Heart right ventricle (tissue), 16 donors: Measurements from ENCODE around the gene NALCN. TPM values are rescaled to one million over a fixed set of nuclear protein-coding genes. Genes with fewer than 3 reads are reported as not detected.

Experiments used
- ATAC-seq, 8 donors: fragments of 200-7000 bp; cut with Tn5 transposase; one replicate each; pipeline ENCODE4 v1.9.1; 2020; ENCODE audit warnings: mild to moderate bottlenecking in 8 of 8, moderate library complexity in 8 of 8, moderate number of reproducible peaks in 1 of 8
- DNase-seq, 2 donors: peaks; one replicate each; pipeline ENCODE4 v3.0.0-alpha.2; 2020
- H3K27ac ChIP-seq, 10 donors: fragments of 200-600 bp; sonication (generic) in 2 of 10; one replicate each; pipeline versions ENCODE4 v1.5.0 to v1.8.0; 2020 to 2022; ENCODE audit warnings: mild to moderate bottlenecking in 3 of 10
- H3K27me3 ChIP-seq, 7 donors: fragments of 200-600 bp; one replicate each; pipeline ENCODE4 v1.8.0; 2021 to 2022; ENCODE audit warnings: mild to moderate bottlenecking in 2 of 7
- H3K36me3 ChIP-seq, 9 donors: fragments of 200-600 bp; sonication (generic) in 1 of 9; one replicate each; pipeline versions ENCODE4 v1.5.0 to v1.8.0; 2020 to 2022; ENCODE audit warnings: mild to moderate bottlenecking in 2 of 9
- H3K4me1 ChIP-seq, 9 donors: fragments of 200-600 bp; sonication (generic) in 1 of 9; one replicate each; pipeline versions ENCODE4 v1.5.0 to v1.8.0; 2020 to 2022; ENCODE audit warnings: mild to moderate bottlenecking in 4 of 9
- H3K4me3 ChIP-seq, 10 donors: fragments of 200-600 bp; sonication (generic) in 2 of 10; one replicate each; pipeline versions ENCODE4 v1.5.0 to v1.8.0; 2020 to 2022; ENCODE audit warnings: mild to moderate bottlenecking in 7 of 10, moderate library complexity in 2 of 10
- H3K9me3 ChIP-seq, 11 donors: fragments of 200-600 bp in 10 of 11; sonication (generic) in 2 of 11; one replicate each; pipeline versions ENCODE4 v1.5.0 to v1.8.0; 2013 to 2022; ENCODE audit warnings: mild to moderate bottlenecking in 2 of 11, control low read depth in 1 of 11, moderate library complexity in 1 of 11
- WGBS, 2 donors: extraction: QIAGEN DNeasy Blood & Tissue Kit; methylation state at CpG; one replicate each; pipeline ENCODE4 v1.1.7; 2013; ENCODE audit warnings: inconsistent platforms in 1 of 2; 5-methylcytosine and 5-hydroxymethylcytosine counted together
- intact Hi-C, 10 donors: fragments of 100-400 bp; cut with DNase I; formaldehyde crosslinking; loops; one replicate each; pipeline versions ENCODE4 v1.11.1 to v1.14.2; 2022
- polyA plus RNA-seq, 2 donors: library from polyadenylated mRNA; stranded (reverse); fragments of 200-250 nt; gene quantifications; one replicate each; pipeline ENCODE4 v1.2.3, GENCODE V29; 2013
- total RNA-seq, 10 donors: library from RNA; stranded (reverse); fragmentation: NEBNext Ultra II Directional in 3 of 10; extraction: Animal tissue kit (Norgen Biotek cat#: 25700) in 3 of 10; gene quantifications; one replicate each; pipeline versions ENCODE4 v1.2.1 to v1.2.4, GENCODE V29; 2021 to 2023
- TF ChIP-seq, protein P1 (sequence below), 9 donors: fragments of 200-600 bp; sonication (generic) in 2 of 9; IDR thresholded peaks; one replicate each; pipeline versions ENCODE4 v1.5.0 to v1.8.0; 2021 to 2022; ENCODE audit warnings: antibody characterized with exemption in 9 of 9, mild to moderate bottlenecking in 5 of 9, moderate library complexity in 1 of 9
- donor health status: Arrhythmogenic right ventricular cardiomyopathy.
- donor health status: ischemic (EF 13 %, LVEDD 7.1; RV severe dilation, severe dysfunction).
- donor health status: healthy with polysubstance abuse.
- donor health status: DM: no; HTN: yes; CAD: no.
- donor health status: DM: no; HTN: no; CAD: no.
- donor health status: ischemic (EF 25% LVEDD 6.9; RV normal size, moderate dysfunction).
- donor health status: ischemic (EF 25% LVEDD 5.7; RV mildly dilated, moderate dysfunction).
- donor health status: healthy.
- donor health status: DM: yes; HTN: yes; CAD: no.
- donor health status: Ischemic cardiomyopathy.
- donor health status: ischemic (EF 35%, LVEDD 5.7; RV mildly dilated, moderate dysfunction).
- donor health status: nonischemic (EF 11% LVEDD 7.7; RV severe dilation, severe dysfunction).
- donor health status: DM: yes; HTN: yes; CAD: no.
- donor health status: PGD.
- donor health status: ischemic (EF 29% LVEDD 5.4; RV normal size, mild dysfunction).
- donor health status: nonischemic (EF 23%, LVEDD 6.1; RV moderate dilation, normal function).

The NALCN gene
- total and polyA plus RNA-seq, 12 donors, result 0.01 to 9.3 (median 7.8) TPM

DNA sequence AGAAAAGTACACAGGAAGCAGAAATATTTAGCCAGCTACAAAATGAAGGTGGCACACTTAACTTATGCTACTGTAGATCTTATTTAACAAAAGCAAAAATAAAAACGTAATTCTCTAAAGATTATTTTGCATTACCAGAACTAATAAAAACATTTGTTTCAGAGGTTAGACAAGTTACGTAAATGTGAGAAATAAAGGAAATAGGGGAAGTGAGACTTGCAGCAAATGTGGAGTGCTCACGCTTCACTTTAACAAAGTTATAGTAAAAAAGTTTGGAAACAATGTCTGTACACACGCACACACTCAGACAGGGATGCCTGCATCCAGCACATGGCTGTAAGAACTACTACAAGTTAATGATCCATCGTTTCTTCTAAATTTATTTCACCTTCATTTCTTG, 83.7 kb downstream of the NALCN start:
- TF ChIP-seq, protein P1, sequence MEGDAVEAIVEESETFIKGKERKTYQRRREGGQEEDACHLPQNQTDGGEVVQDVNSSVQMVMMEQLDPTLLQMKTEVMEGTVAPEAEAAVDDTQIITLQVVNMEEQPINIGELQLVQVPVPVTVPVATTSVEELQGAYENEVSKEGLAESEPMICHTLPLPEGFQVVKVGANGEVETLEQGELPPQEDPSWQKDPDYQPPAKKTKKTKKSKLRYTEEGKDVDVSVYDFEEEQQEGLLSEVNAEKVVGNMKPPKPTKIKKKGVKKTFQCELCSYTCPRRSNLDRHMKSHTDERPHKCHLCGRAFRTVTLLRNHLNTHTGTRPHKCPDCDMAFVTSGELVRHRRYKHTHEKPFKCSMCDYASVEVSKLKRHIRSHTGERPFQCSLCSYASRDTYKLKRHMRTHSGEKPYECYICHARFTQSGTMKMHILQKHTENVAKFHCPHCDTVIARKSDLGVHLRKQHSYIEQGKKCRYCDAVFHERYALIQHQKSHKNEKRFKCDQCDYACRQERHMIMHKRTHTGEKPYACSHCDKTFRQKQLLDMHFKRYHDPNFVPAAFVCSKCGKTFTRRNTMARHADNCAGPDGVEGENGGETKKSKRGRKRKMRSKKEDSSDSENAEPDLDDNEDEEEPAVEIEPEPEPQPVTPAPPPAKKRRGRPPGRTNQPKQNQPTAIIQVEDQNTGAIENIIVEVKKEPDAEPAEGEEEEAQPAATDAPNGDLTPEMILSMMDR (IDR thresholded peaks at IDR 0.05), result no peak
- intact Hi-C loops, result no loop called here
- 82 to 86% methylated on average over 5 of the region's 5 CpGs for WGBS, 2 donors
- no peak overlapping the region for H3K27ac ChIP-seq
- H3K9me3 ChIP-seq, result peaks cover 0 to 5% (median 0%) of the 10 kb centered on the region in 11 donors
- H3K4me3 ChIP-seq, result no peak overlapping the region
- ATAC-seq (no peak), DNase-seq (no peak)
- no peaks in the 10 kb centered on the region for H3K27me3 ChIP-seq
- H3K36me3 ChIP-seq, result no peaks in the 10 kb centered on the region
- H3K4me1 ChIP-seq, result no peaks in the 10 kb centered on the region

DNA sequence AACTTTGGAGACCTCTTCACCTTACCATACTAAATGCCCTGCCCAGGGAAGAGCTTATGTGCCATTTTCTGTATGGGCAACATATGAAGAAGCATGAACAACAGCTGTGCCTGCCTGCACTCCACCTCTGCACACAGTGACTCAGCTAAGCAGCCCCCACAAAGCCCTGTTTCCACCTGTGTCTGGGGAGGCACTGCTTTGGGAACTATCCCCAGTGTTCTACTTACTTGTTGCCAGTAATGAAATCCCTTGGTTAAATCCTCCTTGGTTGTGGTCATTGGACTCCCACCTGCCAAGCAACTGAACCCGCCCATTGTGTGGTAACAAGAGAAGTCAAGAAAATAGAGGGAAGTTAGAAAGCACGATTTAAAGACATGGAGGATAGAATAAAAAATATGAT, 84.6 kb downstream of the NALCN start:
- WGBS, 2 donors, result 75 to 80% methylated on average over 2 of the region's 2 CpGs
- Histone ChIP-seq H3K36me3 (no peaks in the 10 kb centered on the region), H3K4me3 (no peak overlapping the region), H3K9me3 (peaks cover 0 to 5% (median 0%) of the 10 kb centered on the region in 11 donors), H3K4me1 (no peaks in the 10 kb centered on the region), H3K27me3 (no peaks in the 10 kb centered on the region), H3K27ac (no peak overlapping the region)
- DNase-seq (no peak), ATAC-seq (no peak)
- TF ChIP-seq, protein P1 (IDR thresholded peaks at IDR 0.05), result no peak
- intact Hi-C loops, result no loop called here

DNA sequence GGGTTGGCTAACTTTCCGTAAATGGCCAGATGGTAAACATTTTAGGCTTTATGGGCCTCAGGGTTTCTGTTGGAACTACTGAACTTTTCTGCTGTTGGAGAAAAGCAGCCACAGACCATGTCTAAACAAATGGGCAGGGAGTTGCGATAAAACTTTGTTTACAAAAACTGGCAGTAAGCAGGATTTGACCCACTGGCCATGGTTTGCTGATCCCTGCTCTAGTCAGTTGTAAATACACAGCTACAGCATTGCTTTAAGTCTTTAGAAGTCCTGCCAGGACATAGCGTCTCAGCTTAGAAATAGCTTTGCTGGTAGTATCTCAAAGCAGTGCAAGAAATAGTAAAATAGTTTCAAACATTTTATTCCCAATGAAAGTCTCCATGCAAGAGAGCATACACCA, 88.4 kb downstream of the NALCN start:
- Histone ChIP-seq H3K36me3 (no peaks in the 10 kb centered on the region), H3K27me3 (no peaks in the 10 kb centered on the region), H3K4me1 (no peaks in the 10 kb centered on the region), H3K9me3 (peaks cover 0 to 5% (median 0%) of the 10 kb centered on the region in 11 donors), H3K4me3 (no peak overlapping the region), H3K27ac (no peak overlapping the region)
- 84 to 87% methylated on average over 3 of the region's 3 CpGs for WGBS, 2 donors
- TF ChIP-seq, protein P1 (IDR thresholded peaks at IDR 0.05), result no peak
- DNase-seq (no peak), ATAC-seq (no peak)
- intact Hi-C loops, result no loop called here

DNA sequence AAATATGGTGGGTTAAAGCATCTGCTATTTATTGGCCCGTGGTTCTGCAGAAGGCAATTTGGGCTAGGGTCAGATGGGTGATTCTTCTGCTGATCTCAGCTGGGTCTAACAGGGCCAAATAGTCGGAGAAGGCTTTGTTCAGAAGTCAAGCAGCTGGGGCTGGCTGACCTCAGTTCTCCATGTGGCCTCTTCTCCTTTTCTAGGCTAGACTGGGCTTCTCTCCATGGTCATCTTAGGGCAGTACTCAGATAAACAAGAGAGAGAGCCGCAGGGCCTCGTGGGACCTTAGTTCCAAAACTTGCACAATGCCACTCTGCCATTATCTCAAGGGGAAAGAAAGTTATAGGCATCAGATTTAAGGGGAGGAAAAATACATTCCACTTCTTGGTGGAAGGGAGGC, 89.6 kb downstream of the NALCN start:
- ATAC-seq (peak in 2 of 8 donors; percentile 52 to 62), DNase-seq (no peak)
- intact Hi-C loops, result no loop called here
- H3K27me3 ChIP-seq, result no peaks in the 10 kb centered on the region
- peaks cover 0 to 3% (median 0%) of the 10 kb centered on the region in 11 donors for H3K9me3 ChIP-seq
- no peaks in the 10 kb centered on the region for H3K4me1 ChIP-seq
- H3K36me3 ChIP-seq, result no peaks in the 10 kb centered on the region
- TF ChIP-seq, protein P1 (IDR thresholded peaks at IDR 0.05), result no peak
- 49 to 70% methylated on average over 4 of the region's 4 CpGs for WGBS, 2 donors
- no peak overlapping the region for H3K27ac ChIP-seq
- no peak overlapping the region for H3K4me3 ChIP-seq
